Dendritic cell treated with granulocyte-macrophage colony-stimulating factor and Interleukin-4, amounts not matched to agents 40 ng/mL and 50 ng/mL, for 4 days (primary cell): Measurements from ENCODE around the gene HMCN2.

Source experiments
- H3K27ac Mint-ChIP-seq: one replicate; pipeline ENCODE4 v1.8.0; 2022; ENCODE audit warnings: mild to moderate bottlenecking, mixed read lengths
- H3K27me3 Mint-ChIP-seq: one replicate; pipeline ENCODE4 v1.8.0; 2022; ENCODE audit warnings: mild to moderate bottlenecking, mixed read lengths
- H3K36me3 Mint-ChIP-seq: one replicate; pipeline ENCODE4 v1.8.0; 2022; ENCODE audit warnings: low read depth, mixed read lengths
- H3K4me1 Mint-ChIP-seq: one replicate; pipeline ENCODE4 v1.8.0; 2022; ENCODE audit warnings: low read depth, mixed read lengths
- H3K4me3 Mint-ChIP-seq: one replicate; pipeline ENCODE4 v1.8.0; 2022; ENCODE audit warnings: mild to moderate bottlenecking, moderate library complexity, mixed read lengths
- H3K9me3 Mint-ChIP-seq: one replicate; pipeline ENCODE4 v1.8.0; 2022; ENCODE audit warnings: mixed read lengths
- intact Hi-C: fragments of 100-400 bp; cut with micrococcal nuclease; formaldehyde crosslinking; loops from one replicate; pipeline ENCODE4 v1.15.0; 2022

Gene HMCN2

DNA sequence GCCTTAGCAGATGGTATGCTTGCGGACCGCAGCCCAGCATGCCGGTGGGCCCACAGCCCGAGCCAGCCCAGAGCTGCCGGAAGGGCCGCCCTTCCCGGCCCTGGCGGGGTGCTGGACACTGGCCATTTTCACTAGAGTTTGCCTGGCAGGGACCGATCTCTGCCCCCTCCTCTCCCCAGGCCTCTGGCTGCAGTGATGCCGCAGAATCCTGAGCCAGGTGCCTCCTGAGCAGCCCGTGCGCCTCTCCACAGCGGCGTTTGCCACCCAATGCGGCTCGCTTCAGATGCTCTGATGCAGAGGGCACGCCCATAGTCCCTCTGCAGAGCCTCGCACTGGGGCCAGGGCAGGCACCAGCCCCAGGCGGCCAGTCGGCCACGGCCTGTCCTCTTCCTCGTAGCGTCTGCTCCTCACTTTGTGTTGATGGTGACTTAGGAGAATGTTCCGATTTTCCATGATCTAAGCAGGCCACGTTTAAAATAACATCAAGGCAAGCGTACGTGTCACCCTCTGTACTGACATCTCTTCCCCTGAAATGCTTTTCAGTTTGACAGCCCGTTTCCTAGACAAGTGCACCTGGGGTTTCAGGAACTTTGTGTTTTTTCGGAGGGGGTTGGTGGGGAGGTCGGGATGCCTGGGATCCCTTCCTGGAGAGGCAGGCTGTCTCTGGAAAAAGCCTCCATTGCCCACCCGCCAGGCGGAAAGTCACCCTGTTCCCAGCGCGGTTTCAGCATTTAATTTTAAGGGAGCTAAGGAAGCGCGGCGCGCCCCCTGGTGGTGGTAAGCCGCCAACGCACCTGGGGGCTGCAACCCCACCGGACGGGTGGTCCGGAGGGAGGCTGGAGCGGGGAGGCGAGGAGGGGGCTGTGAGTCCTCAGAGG, 29.8 kb upstream of the HMCN2 start:
- Mint-ChIP-seq H3K27me3 (peaks cover 3% of the 10 kb centered on the region), H3K4me3 (peak overlapping the region; percentile 15), H3K36me3 (no peaks in the 10 kb centered on the region), H3K27ac (no peak overlapping the region), H3K9me3 (no peaks in the 10 kb centered on the region), H3K4me1 (peaks cover 16% of the 10 kb centered on the region)
- intact Hi-C loops, result loop anchor here (1.0 kb wide), 1 partner anchor 128 kb away; no protein-coding TSS in a partner anchor

DNA sequence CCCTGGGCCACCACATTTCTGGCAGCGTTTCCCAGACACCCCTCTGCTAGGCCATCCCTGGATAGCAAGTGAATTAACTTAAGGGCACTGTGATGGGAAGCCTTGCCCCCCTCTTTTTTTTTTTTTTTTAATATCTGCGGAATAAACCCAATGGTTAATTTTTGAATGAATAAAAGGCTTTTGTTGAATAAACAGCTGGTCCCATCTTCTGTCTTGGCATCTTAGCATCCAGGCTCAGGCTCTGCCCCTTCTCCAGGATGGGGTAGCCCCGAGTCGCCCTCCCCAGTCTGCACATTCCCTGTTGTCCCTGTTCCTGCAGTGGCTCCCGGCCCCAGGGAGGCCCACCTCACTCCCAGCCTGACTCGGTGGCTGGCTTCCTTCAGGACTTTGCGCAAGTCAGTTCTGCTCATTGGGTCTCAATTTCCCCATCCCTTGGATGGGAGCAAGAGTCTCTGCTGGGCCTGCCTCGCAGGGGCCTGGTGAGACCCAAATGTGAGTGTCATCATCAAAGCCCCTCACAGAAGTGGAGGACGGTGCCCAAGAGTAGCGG, 29.0 kb upstream of the HMCN2 start:
- Mint-ChIP-seq H3K4me3 (no peak overlapping the region), H3K4me1 (peaks cover 20% of the 10 kb centered on the region), H3K36me3 (no peaks in the 10 kb centered on the region), H3K9me3 (no peaks in the 10 kb centered on the region), H3K27ac (no peak overlapping the region), H3K27me3 (peaks cover 3% of the 10 kb centered on the region)
- intact Hi-C loops, result loop anchor here (1.0 kb wide), 1 partner anchor 129 kb away; no protein-coding TSS in a partner anchor

DNA sequence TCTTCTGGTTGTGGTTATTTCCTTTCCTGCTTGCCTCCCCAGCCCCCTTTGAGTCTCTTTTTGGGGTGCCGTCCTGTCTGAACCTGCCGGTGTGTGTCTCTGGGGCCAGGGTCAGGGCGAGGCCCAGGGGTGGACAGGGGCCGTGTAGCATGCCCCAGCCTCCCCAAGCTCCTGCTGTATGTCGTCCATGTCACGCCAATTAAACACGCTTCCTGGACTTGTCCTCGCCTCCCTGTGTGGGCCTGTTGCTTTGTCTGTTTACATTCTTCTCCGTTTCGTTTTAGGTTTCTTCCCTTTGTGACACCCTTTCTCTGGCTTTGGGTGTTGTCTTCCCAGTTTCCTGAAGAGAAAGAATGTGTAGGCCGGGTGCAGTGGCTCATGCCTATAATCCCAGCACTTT, 28.5 kb upstream of the HMCN2 start:
- H3K4me3 Mint-ChIP-seq, result no peak overlapping the region
- intact Hi-C loops, result no loop called here

DNA sequence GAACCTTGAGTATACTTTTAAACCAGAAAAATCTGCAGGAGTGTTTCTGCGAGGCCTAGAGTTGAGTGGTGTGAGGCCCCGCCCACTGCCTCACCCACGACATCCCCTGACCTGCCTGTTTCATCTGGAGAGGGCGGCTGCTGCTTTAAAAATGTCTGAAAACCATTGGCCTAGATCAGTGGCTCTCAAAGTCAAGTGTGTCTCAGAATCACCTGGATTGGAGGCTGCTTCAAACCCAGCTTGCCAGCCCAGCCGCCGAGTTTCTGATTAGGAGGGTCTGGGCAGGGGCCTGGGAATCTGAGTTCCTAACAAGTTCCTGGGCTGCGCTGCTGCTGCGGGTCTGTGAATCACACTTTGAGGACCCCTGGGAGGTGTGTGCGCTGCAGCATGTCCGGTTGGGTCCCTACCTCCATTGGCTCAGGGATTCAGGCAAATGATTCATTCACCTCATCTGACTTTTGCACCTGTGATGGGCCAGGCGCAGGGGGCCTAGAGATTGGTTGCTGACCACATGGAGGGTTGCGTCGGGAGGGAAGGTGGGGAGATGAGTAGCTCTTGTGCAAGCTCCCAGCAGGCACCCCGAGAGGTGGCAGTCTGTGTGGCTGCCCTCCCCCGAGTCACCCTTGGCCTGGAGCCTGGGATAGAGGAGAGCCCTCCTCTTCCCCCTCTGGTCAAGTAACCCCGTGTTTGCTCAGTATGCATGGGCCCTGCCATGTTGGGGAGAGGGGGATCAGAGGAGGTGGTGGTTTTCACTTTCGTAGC, 27.6 kb upstream of the HMCN2 start:
- peaks cover 24% of the 10 kb centered on the region for H3K4me1 Mint-ChIP-seq
- no peak overlapping the region for H3K27ac Mint-ChIP-seq
- H3K9me3 Mint-ChIP-seq, result no peaks in the 10 kb centered on the region
- peaks cover 3% of the 10 kb centered on the region for H3K27me3 Mint-ChIP-seq
- no peaks in the 10 kb centered on the region for H3K36me3 Mint-ChIP-seq
- H3K4me3 Mint-ChIP-seq, result no peak overlapping the region
- intact Hi-C loops, result no loop called here

More for the DNA sequence above, 28.5 kb upstream of the HMCN2 start:
- H3K36me3 Mint-ChIP-seq, result no peaks in the 10 kb centered on the region
- peaks cover 20% of the 10 kb centered on the region for H3K4me1 Mint-ChIP-seq
- H3K27me3 Mint-ChIP-seq, result peaks cover 3% of the 10 kb centered on the region
- H3K27ac Mint-ChIP-seq, result no peak overlapping the region
- no peaks in the 10 kb centered on the region for H3K9me3 Mint-ChIP-seq

DNA sequence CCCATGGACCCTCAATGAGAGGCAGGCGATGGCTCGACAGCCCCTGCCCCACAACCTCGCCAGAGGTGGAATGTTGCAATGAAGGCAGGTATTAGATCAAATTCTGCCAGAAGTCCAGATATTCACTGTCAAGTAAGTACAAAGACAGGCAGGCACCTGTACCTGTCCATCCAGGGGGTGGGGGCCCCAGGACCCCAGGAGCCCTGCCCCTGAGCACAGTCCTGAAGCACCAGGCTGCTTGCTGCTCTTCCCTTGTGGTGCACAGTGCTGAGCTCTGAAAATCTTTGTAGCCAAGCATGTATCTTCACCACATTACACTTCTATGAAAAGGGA, 26.2 kb upstream of the HMCN2 start:
- Mint-ChIP-seq H3K4me1 (peaks cover 29% of the 10 kb centered on the region), H3K9me3 (no peaks in the 10 kb centered on the region), H3K27me3 (peaks cover 5% of the 10 kb centered on the region), H3K4me3 (no peak overlapping the region), H3K36me3 (no peaks in the 10 kb centered on the region), H3K27ac (no peak overlapping the region)
- intact Hi-C loops, result no loop called here

DNA sequence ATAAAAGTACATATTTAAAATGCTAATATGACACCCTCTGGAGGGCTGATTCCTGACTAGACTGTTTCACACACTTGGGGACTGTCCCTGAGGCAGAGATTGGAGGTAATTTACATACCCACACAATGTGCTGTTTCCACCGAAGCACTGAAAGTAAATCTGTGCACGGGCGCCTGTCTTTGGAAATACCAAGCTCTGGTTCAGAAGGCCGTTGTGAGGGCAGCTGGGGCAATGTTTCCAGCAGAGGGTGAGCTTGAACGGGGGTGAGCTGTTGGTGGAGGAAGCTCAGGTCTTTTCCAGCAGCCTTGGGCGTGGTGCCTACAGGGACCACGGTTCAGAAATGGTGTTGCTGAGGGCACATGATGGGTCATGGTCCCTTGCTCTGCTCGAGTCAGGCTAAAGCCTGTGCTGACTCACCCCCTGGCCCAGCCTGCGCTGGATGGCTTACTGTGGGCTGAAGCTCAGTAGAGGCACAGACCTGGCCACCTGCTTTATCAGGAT, 25.8 kb upstream of the HMCN2 start:
- H3K4me3 Mint-ChIP-seq, result no peak overlapping the region
- H3K27ac Mint-ChIP-seq, result no peak overlapping the region
- peaks cover 5% of the 10 kb centered on the region for H3K27me3 Mint-ChIP-seq
- no peaks in the 10 kb centered on the region for H3K9me3 Mint-ChIP-seq
- H3K4me1 Mint-ChIP-seq, result peaks cover 29% of the 10 kb centered on the region
- no peaks in the 10 kb centered on the region for H3K36me3 Mint-ChIP-seq
- intact Hi-C loops, result no loop called here

DNA sequence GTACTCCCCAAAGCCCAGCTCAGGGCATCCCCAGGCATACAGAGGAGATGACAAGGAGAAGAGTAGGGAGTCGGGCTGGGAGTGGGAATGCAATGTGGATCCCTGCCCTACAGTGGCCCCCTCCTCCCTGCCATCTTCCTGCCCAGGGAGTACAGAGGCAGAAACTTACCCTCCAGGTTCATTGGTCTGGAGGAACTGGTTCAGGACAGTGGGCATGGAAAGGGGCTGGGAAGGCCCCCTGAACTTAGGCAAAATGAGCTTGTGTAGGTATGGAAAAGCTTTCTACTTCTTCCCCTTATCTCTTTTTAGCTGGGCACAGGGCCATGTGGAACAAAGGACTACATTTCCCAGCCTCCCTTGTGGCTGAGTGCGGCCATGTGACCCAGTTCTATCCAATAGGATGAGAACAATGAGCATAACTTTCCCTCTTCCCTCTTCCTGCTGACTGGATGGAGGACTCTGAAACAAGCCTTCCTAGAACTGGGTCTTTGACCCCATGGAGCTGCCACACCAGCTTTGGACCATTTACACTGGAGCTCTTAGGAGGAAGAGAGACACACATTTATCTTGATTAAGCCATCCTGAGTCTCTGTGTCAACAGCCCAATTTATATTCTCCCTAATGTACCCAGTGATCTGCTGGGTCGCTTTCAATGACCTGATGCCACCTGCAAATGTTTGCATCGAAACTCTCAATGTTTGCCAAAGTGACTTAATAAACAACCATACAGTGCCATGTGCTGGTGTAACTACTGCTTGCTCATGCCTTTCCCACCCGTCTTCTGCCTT, 25.0 kb upstream of the HMCN2 start:
- peaks cover 5% of the 10 kb centered on the region for H3K27me3 Mint-ChIP-seq
- no peak overlapping the region for H3K4me3 Mint-ChIP-seq
- no peaks in the 10 kb centered on the region for H3K9me3 Mint-ChIP-seq
- H3K36me3 Mint-ChIP-seq, result no peaks in the 10 kb centered on the region
- H3K4me1 Mint-ChIP-seq, result peaks cover 29% of the 10 kb centered on the region
- intact Hi-C loops, result no loop called here
- H3K27ac Mint-ChIP-seq, result no peak overlapping the region

DNA sequence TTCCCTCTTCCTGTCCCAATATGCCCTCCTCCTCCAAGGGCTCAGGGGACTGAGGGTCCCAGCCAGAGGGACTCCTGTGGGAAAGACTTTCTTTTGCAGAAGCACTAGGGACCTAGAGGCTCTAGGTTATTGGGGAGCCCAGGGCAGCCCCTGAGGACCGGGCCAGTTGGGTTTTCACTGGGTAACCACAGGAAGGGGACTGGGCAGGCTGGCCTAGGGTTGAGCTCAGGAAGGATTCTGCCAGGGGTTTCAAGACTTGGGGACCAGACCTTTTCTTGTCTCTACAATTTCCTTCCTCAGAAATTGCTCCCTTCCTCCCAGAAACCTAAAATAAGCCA, 24.4 kb upstream of the HMCN2 start:
- intact Hi-C loops, result no loop called here
- Mint-ChIP-seq H3K27me3 (peaks cover 5% of the 10 kb centered on the region), H3K4me3 (no peak overlapping the region), H3K27ac (no peak overlapping the region), H3K36me3 (no peaks in the 10 kb centered on the region), H3K4me1 (peaks cover 25% of the 10 kb centered on the region), H3K9me3 (no peaks in the 10 kb centered on the region)

DNA sequence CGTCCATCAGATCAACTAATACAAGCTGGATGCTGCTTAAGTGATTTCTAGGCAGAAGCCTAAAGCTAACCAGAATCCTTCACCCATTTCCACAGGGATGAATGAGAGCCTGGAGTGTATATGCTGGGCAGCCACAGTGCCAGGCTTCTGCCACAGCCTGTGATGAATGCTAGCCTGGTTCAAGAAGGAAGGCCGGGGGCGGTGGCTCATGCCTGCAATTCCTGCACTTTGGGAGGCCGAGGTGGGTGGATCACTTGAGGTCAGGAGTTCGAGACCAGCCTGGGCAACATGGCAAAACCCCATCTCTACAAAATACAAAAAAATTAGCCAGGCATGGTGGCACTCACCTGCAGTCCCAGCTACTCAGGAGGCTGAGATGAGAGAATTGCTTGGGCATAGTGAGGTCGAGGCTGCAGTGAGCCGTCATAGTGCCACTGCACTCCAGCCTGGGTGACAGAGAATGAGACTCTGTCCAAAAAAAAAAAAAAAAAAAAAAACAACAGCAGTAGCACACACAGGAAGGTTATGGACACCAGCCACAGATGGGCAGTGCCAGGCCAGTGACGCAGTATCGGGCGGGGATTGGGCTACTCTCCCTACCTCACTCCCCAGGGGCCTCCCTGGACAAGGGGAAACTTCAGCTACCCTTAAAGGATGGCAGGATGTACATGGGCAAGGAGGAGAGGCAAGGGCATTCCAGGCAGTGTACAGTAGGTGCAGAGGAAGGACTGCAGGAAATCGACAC, 23.1 kb upstream of the HMCN2 start:
- Mint-ChIP-seq H3K36me3 (no peaks in the 10 kb centered on the region), H3K27me3 (peaks cover 5% of the 10 kb centered on the region), H3K4me1 (peaks cover 25% of the 10 kb centered on the region), H3K4me3 (no peak overlapping the region), H3K9me3 (no peaks in the 10 kb centered on the region), H3K27ac (no peak overlapping the region)
- intact Hi-C loops, result no loop called here

DNA sequence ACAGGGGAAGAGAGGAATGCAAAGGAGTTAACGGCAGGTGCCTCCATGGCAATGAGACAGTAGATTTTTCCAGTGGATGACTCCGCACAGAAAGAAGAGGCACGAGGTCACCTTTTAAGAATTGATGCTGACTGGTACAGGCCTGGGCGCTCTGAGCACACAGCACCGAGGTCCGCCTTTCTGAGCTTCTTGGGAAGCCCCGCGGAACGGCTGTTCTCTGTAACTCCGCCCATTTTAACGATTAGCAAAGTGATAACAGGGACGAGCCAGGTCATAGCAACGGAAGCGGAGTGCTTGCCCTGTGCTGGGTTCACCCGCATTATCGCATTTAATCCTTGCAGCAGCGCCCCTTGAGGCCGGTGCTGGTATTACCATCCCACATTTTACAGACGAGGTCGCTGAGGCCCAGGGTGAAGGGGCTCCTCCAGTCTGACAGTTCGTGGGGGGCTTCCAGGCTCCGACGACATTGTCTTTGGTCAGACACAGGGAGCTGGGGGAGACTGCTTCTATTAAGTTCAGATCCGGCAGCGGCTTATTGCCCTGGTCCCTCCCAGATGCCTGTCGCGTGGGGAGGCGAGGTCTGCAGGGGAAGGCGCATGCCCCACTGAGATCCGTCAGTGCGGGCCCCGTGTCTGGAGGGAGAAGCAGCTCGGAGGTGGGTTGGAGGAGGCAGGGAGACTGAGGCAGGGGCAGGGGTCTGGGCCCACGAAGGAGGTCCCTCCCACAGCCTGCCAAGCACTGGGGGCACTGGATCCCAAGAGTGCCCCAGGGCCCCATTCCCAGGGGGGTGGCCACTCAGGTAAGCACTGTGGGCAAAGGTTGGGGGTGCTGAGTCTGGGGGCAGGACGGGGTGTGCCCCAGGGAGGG, 22.3 kb upstream of the HMCN2 start:
- no peaks in the 10 kb centered on the region for H3K36me3 Mint-ChIP-seq
- intact Hi-C loops, result no loop called here
- no peak overlapping the region for H3K27ac Mint-ChIP-seq

DNA sequence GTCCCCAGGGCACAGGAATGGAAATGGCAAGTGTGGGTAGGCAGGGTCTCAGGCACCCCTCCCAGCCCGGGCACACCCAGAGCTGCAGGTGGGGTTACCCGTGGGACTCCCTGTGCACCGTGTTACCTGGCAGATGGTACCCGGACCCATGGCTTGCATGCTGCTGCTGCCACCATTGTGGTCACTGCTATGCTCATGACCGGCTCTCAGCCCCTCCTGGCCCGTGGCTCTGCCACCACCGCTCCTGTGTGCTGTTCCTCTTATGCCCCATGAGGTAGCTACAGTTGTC, 21.7 kb upstream of the HMCN2 start:
- intact Hi-C loops, result no loop called here
- Mint-ChIP-seq H3K4me3 (no peak overlapping the region), H3K4me1 (peaks cover 25% of the 10 kb centered on the region), H3K27ac (no peak overlapping the region), H3K27me3 (peaks cover 10% of the 10 kb centered on the region), H3K9me3 (no peaks in the 10 kb centered on the region), H3K36me3 (no peaks in the 10 kb centered on the region)

More for the DNA sequence above, 22.3 kb upstream of the HMCN2 start:
- Mint-ChIP-seq H3K4me3 (no peak overlapping the region), H3K4me1 (peaks cover 25% of the 10 kb centered on the region), H3K27me3 (peaks cover 9% of the 10 kb centered on the region), H3K9me3 (no peaks in the 10 kb centered on the region)

DNA sequence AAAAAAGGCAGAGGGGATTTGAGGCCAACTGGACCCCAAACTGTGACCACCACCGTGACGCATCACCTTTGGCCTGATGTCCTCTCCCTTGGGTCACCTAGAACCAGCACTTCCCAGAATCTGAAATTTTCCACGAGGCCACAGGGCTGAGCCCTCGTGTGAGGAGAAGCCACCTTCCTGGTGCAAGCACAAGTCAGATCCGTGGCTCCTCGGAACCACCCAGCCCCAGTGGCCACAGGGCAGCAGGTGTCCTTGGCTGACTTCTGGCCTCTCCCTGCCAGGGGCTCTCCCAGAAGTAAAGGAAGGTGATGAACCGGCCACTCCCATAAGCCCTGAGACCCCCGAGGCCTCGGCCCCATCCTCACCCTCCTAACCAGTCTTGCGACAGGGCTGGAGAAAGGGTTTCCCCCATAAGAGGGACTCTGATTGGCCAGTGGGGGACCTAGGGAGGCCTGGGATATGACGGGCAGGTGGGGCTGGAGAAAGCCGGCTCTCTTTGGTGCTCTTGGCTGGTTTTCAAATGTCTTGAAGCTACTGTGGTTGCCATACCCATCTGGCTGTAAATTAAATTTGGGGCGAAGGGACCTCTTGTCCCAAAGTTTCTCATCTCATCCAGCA, 20.9 kb upstream of the HMCN2 start:
- Mint-ChIP-seq H3K4me3 (no peak overlapping the region), H3K27me3 (peaks cover 14% of the 10 kb centered on the region), H3K36me3 (no peaks in the 10 kb centered on the region), H3K9me3 (no peaks in the 10 kb centered on the region), H3K4me1 (peaks cover 25% of the 10 kb centered on the region), H3K27ac (no peak overlapping the region)
- intact Hi-C loops, result no loop called here
